HL-60 (cell line): ENCODE data around the gene CDC42EP4.

Source experiments
- CTCF ChIP-seq: IDR thresholded peaks from one replicate; pipeline ENCODE4 v1.5.1; 2011; ENCODE audit warnings: low read length, control low read depth, inconsistent platforms; ENCODE audit not compliant: insufficient read depth
- GABPA ChIP-seq: IDR thresholded peaks from 2 replicates; pipeline ENCODE4 v1.6.1; 2012; ENCODE audit warnings: low read depth
- POLR2AphosphoS5 ChIP-seq: IDR thresholded peaks from 2 replicates; pipeline ENCODE4 v1.6.1; 2012; ENCODE audit warnings: low read depth
- REST ChIP-seq: IDR thresholded peaks from 2 replicates; pipeline ENCODE4 v1.6.1; 2012; ENCODE audit warnings: low read depth; ENCODE audit not compliant: insufficient replicate concordance
- SPI1 ChIP-seq: IDR thresholded peaks from 2 replicates; pipeline ENCODE4 v1.6.1; 2012; ENCODE audit warnings: low read depth, mild to moderate bottlenecking, borderline replicate concordance

- no peak for TF ChIP-seq CTCF
- TF ChIP-seq POLR2AphosphoS5, result no peak
- no peak for TF ChIP-seq REST
- no peak for TF ChIP-seq GABPA
- no peak for TF ChIP-seq SPI1
These were observed 71.2 kb downstream of the CDC42EP4 start for GRCh38 chr17:73240561-73240960.
